Measurements from ENCODE around the gene CLDN22.

The CLDN22 gene

GRCh38 chr4:183362036-183362435, 42.0 kb upstream of the CLDN22 start:
- no peak overlapping the region for H3K4me3 ChIP-seq (ENCODE audit: low read depth in 1 of 2, low read length in 1 of 2)
- H3K4me1 ChIP-seq (ENCODE audit: control insufficient read depth in 1 of 2, insufficient read depth in 1 of 2, low read depth in 1 of 2, low read length in 1 of 2) = peaks cover 0 to 4% of the 10 kb centered on the region in 2 experiments

DNA sequence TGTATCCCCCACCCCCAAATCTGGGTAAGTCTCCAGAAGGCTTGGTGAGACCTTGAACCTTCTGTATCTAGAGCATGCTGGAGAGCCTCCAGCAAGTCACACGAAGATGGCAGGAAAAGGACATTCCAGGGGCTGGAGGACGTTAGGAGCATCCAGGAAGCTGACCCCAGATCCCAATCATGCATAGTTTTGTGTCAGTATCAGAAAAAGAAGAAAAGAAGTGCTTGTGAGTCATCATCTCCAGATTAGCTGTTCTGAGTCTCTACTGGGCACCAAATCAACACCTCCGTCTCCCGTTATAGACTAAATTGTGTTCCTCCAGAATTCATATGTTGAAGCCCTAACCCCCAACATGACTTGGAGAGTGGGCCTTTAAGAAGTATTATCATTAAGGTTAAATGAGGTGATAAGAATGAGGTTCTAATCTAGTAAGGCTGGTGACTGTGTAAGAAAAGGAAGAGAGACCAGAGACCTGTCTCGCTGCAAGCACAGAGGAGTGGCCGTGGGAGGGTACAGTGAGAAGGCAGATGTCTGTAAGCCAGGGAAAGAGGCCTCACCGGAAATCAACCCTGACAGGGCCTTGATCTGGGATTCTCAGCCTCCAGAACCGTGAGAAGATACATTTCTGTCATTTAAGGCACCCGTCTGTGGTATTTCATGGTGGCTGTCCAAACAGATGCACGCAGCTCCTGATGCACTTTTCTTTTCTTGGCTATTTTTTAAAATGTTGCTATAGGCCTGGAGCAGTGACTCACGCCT, 40.3 kb upstream of the CLDN22 start:
- H3K36me3 ChIP-seq = no peaks in the 10 kb centered on the region
- no peak for TF ChIP-seq CTCF (IDR thresholded peaks at IDR 0.05)

More at GRCh38 chr4:183362036-183362435, 42.0 kb upstream of the CLDN22 start:
- Histone ChIP-seq H3K27me3 (no peaks in the 10 kb centered on the region), H3K27ac (no peak overlapping the region), H3K9me3 (no peaks in the 10 kb centered on the region), H3K36me3 (no peaks in the 10 kb centered on the region)
- TF ChIP-seq CTCF (IDR thresholded peaks at IDR 0.05) = no peak

GRCh38 chr4:183358215-183358755, 38.2 kb upstream of the CLDN22 start:
- H3K9me3 ChIP-seq = no peaks in the 10 kb centered on the region
- H3K27me3 ChIP-seq = no peaks in the 10 kb centered on the region
- no peak overlapping the region for H3K4me3 ChIP-seq (ENCODE audit: low read depth in 1 of 2, low read length in 1 of 2)
- no peak overlapping the region for H3K27ac ChIP-seq
- H3K36me3 ChIP-seq = no peaks in the 10 kb centered on the region
- TF ChIP-seq CTCF (IDR thresholded peaks at IDR 0.05) = no peak
- H3K4me1 ChIP-seq (ENCODE audit: control insufficient read depth in 1 of 2, insufficient read depth in 1 of 2, low read depth in 1 of 2, low read length in 1 of 2) = peaks cover 0 to 4% of the 10 kb centered on the region in 2 experiments

More for the DNA sequence above, 40.3 kb upstream of the CLDN22 start:
- peaks cover 0 to 4% of the 10 kb centered on the region in 2 experiments for H3K4me1 ChIP-seq (ENCODE audit: control insufficient read depth in 1 of 2, insufficient read depth in 1 of 2, low read depth in 1 of 2, low read length in 1 of 2)
- H3K9me3 ChIP-seq = no peaks in the 10 kb centered on the region
- H3K4me3 ChIP-seq (ENCODE audit: low read depth in 1 of 2, low read length in 1 of 2) = no peak overlapping the region
- H3K27me3 ChIP-seq = no peaks in the 10 kb centered on the region
- H3K27ac ChIP-seq = no peak overlapping the region

DNA sequence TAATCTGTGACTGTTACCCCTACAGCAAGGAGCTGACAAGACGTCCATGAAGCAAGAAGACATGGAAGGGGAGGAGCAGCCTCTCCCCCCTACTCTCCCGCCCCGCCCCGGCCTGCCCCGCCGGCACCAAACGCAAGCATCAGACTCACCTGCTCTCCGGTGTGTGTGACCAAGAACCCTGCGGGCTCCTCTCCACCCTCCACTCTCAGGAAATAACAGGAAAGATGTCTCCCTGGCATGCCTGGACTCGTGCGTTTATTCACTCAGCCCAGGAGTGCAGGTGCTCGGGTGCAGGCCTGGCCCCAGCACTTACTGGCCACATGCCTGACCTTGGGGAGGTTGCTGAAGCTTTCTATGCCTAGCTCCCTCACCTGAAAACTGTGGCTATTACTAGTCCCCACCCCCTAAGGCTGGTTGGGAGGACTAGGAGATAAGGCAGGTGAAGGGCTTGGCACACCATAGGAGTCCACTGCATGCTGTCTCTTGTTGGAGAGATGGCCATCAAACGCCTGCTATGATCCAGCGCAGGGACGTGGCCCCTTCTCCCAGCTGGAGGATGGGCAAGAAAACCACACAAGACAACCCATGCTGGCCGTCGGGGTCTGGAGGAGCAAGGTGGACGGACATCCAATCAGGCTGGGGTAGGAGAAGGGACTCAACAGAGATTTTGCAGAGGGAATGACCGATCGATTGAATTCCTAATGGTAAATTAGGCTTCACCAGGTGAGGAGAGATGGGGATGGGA, 37.0 kb upstream of the CLDN22 start:
- no peaks in the 10 kb centered on the region for H3K27me3 ChIP-seq

More for the DNA sequence above, 37.0 kb upstream of the CLDN22 start:
- no peak for TF ChIP-seq CTCF (IDR thresholded peaks at IDR 0.05)
- H3K9me3 ChIP-seq = no peaks in the 10 kb centered on the region
- H3K4me1 ChIP-seq (ENCODE audit: control insufficient read depth in 1 of 2, insufficient read depth in 1 of 2, low read depth in 1 of 2, low read length in 1 of 2) = no peaks in the 10 kb centered on the region
- H3K36me3 ChIP-seq = no peaks in the 10 kb centered on the region
- no peak overlapping the region for H3K27ac ChIP-seq
- no peak overlapping the region for H3K4me3 ChIP-seq (ENCODE audit: low read depth in 1 of 2, low read length in 1 of 2)

All from neutrophil (primary cell).